ENCODE measurements around the gene ARSB.
"Not testable (repeated sequence)": the region's sequence is repeated elsewhere in the genome, so short reads cannot be mapped to it uniquely, and the experiment has no call there.

GRCh38 chr5:78732721-78733120 lies 252.4 kb downstream of the ARSB start:
- not testable (repeated sequence) for TF ChIP-seq CTCF (IDR thresholded peaks at IDR 0.05; ENCODE audit: low read depth, low read length); EZH2phosphoT487 (IDR thresholded peaks at IDR 0.05; ENCODE audit: low read depth)
